Measurements from ENCODE around the gene ELN.

ELN gene

DNA sequence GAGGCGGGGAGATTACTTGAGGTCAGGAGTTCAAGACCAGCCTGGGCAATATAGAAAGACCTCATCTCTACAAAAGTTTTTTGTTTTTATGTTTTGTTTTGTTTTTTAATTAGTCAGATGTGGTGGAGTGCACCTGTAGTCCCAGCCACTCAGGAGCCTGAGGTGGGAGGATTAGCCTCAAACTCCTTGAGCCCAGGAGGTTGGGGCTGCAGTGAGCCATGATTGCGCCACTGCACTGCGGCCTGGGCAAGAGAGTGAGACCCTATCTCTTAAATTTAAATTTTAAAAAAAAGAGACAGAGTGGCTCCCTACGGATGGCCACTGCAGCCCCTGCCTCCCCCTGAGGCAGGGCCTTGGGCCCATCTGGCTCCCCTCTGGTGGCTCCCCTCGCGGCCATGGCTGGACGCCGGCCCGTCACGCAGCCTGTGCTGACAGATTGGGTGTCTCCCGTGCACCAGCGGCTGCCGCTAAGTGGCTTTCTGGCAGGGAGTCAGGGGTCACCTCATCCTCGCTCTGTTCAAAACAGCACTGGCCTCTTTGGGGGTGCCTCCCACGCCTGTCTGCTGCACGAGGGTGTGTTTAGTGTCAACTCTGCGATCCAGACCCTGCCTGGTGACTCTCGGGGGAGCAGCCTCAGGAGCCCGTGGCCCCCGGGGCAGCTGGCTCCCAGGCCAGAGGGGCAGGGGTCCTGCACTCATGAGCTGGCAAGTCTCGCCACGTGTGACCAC lies 44.4 kb upstream of the ELN start:
- ATAC-seq (ENCODE audit: low read depth) (no peak), DNase-seq (ENCODE audit: low spot score) (no peak)
- Histone ChIP-seq H3K4me1 (ENCODE audit: insufficient read depth, poor library complexity, severe bottlenecking) (no peaks in the 10 kb centered on the region), H3K4me3 (ENCODE audit: severe bottlenecking) (no peak overlapping the region), H3K9me3 (ENCODE audit: severe bottlenecking) (no peaks in the 10 kb centered on the region), H3K36me3 (ENCODE audit: low read depth) (no peaks in the 10 kb centered on the region), H3K27ac (ENCODE audit: poor library complexity, severe bottlenecking) (no peak overlapping the region), H3K27me3 (ENCODE audit: insufficient read depth, poor library complexity, severe bottlenecking) (no peaks in the 10 kb centered on the region)
- TF ChIP-seq, protein P1, sequence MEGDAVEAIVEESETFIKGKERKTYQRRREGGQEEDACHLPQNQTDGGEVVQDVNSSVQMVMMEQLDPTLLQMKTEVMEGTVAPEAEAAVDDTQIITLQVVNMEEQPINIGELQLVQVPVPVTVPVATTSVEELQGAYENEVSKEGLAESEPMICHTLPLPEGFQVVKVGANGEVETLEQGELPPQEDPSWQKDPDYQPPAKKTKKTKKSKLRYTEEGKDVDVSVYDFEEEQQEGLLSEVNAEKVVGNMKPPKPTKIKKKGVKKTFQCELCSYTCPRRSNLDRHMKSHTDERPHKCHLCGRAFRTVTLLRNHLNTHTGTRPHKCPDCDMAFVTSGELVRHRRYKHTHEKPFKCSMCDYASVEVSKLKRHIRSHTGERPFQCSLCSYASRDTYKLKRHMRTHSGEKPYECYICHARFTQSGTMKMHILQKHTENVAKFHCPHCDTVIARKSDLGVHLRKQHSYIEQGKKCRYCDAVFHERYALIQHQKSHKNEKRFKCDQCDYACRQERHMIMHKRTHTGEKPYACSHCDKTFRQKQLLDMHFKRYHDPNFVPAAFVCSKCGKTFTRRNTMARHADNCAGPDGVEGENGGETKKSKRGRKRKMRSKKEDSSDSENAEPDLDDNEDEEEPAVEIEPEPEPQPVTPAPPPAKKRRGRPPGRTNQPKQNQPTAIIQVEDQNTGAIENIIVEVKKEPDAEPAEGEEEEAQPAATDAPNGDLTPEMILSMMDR (IDR thresholded peaks at IDR 0.05; ENCODE audit: poor library complexity, severe bottlenecking), result no peak

DNA sequence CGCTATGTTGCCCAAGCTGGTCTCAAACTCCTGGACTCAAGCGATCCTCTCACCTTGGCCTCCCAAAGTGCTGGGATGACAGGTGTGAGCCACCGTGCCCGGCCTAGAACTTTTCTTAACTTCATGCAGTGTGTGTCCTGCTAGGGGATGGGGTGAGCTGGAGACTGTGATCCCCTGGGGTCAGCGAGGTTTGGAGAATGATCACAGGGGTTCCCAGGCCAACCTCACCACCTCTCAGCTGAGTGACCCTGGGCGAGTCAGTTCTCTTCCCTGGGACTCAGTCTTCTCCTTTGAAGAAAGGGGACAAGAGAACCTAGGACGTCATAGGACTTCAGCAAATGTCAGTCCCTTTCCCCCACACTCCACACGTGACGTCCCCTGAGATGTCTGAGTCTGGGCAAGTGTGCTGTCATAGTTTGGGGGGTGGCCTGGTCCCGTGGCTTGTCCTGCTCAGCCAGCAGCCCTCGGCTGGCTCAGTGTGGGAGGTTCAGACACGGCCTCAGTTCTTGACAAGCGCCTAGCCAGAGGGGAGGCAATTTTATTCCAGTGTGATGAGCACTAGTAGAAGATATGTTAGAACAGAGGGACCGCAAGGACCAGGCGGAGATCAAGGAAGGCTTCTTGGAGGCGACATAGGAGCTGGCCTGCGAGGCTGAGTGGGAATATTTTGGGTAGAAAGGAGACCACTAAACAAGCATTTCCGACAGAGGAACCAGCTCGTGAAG lies 43.3 kb upstream of the ELN start:
- no peaks in the 10 kb centered on the region for H3K27me3 ChIP-seq (ENCODE audit: insufficient read depth, poor library complexity, severe bottlenecking)
- H3K4me3 ChIP-seq (ENCODE audit: severe bottlenecking), result no peak overlapping the region
- no peak overlapping the region for H3K27ac ChIP-seq (ENCODE audit: poor library complexity, severe bottlenecking)
- H3K9me3 ChIP-seq (ENCODE audit: severe bottlenecking), result no peaks in the 10 kb centered on the region
- no peaks in the 10 kb centered on the region for H3K36me3 ChIP-seq (ENCODE audit: low read depth)
- H3K4me1 ChIP-seq (ENCODE audit: insufficient read depth, poor library complexity, severe bottlenecking), result no peaks in the 10 kb centered on the region
- ATAC-seq (ENCODE audit: low read depth) (no peak), DNase-seq (ENCODE audit: low spot score) (no peak)
- TF ChIP-seq, protein P1 (IDR thresholded peaks at IDR 0.05; ENCODE audit: poor library complexity, severe bottlenecking), result no peak

DNA sequence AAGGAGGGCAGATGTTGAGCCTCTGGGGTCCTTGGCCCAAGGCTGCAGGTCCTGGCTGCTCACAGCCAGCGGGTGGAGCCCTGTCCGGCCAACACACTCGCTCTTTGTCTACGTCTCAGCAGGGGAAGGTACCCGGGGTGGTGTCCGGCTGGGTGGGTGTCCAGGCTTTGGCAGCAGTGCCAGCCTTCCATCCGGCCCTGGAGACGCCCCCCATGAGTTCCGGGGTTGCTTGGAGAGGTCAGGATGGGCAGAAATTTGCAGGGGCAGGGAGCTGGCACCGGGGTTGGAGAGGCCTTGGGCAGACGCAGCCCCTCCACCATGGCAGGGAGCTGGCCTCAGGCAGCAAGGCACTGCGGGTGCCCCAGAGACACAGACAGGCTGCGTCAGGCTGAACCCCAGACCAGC lies 42.2 kb upstream of the ELN start:
- no peak; the same call in 2 of the 3 replicates for ATAC-seq (ENCODE audit: low read depth)
- Histone ChIP-seq H3K4me3 (ENCODE audit: severe bottlenecking) (no peak overlapping the region), H3K36me3 (ENCODE audit: low read depth) (no peaks in the 10 kb centered on the region), H3K27me3 (ENCODE audit: insufficient read depth, poor library complexity, severe bottlenecking) (no peaks in the 10 kb centered on the region), H3K27ac (ENCODE audit: poor library complexity, severe bottlenecking) (no peak overlapping the region), H3K4me1 (ENCODE audit: insufficient read depth, poor library complexity, severe bottlenecking) (no peaks in the 10 kb centered on the region), H3K9me3 (ENCODE audit: severe bottlenecking) (no peaks in the 10 kb centered on the region)
- TF ChIP-seq, protein P1 (IDR thresholded peaks at IDR 0.05; ENCODE audit: poor library complexity, severe bottlenecking), result no peak
- no peak for DNase-seq (ENCODE audit: low spot score)

DNA sequence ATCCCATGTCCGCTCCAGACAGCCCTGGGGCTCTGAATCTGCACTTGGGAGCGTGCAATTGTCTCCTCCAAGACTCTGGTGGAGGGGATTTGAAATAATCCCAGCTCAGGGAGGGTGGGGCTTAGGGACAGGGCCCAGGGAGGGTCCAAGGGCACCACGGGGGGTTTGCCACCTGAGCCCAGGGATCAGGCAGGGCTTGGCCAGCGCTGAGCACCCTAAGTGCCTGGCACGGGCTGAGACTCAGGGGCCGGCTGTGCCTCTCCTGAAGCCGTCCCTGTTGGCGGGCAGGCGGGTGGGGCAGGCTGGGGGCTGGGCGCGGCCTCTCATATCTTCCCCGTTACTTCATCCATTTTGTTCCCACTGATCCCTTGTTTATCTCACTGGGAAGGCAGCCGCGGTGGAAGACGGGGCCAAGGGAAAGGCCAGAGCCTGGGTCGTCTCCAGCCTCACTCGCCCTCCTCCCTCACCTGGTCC lies 41.8 kb upstream of the ELN start:
- TF ChIP-seq, protein P1 (IDR thresholded peaks at IDR 0.05; ENCODE audit: poor library complexity, severe bottlenecking), result no peak
- no peaks in the 10 kb centered on the region for H3K36me3 ChIP-seq (ENCODE audit: low read depth)
- no peaks in the 10 kb centered on the region for H3K9me3 ChIP-seq (ENCODE audit: severe bottlenecking)
- H3K27ac ChIP-seq (ENCODE audit: poor library complexity, severe bottlenecking), result no peak overlapping the region
- no peaks in the 10 kb centered on the region for H3K27me3 ChIP-seq (ENCODE audit: insufficient read depth, poor library complexity, severe bottlenecking)
- DNase-seq (ENCODE audit: low spot score) (no peak), ATAC-seq (ENCODE audit: low read depth) (no peak)
- no peak overlapping the region for H3K4me3 ChIP-seq (ENCODE audit: severe bottlenecking)
- H3K4me1 ChIP-seq (ENCODE audit: insufficient read depth, poor library complexity, severe bottlenecking), result no peaks in the 10 kb centered on the region

DNA sequence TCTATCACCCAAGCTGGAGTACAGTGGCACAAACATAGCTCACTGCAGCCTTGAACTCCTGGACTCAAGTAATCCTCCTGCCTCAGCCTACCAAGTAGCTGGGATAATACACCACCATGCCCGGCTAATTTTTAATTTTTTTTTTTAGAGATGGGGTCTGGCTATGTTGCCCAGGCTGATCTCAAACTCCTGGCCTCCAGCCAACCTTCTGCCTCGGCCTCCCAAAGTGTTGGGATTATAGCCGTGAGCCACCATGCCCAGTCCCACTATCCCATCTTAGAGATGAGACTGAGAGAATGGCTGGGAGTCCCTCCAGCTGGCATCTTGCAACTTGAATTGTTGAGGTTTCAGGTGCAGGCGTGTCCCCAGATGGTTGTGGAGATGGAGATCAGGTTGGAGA lies 40.7 kb upstream of the ELN start:
- peaks cover 3% of the 10 kb centered on the region for H3K4me1 ChIP-seq (ENCODE audit: insufficient read depth, poor library complexity, severe bottlenecking)
- no peak overlapping the region for H3K4me3 ChIP-seq (ENCODE audit: severe bottlenecking)
- no peaks in the 10 kb centered on the region for H3K27me3 ChIP-seq (ENCODE audit: insufficient read depth, poor library complexity, severe bottlenecking)
- ATAC-seq (ENCODE audit: low read depth), result no peak
- TF ChIP-seq, protein P1 (IDR thresholded peaks at IDR 0.05; ENCODE audit: poor library complexity, severe bottlenecking), result no peak
- no peaks in the 10 kb centered on the region for H3K36me3 ChIP-seq (ENCODE audit: low read depth)
- no peak for DNase-seq (ENCODE audit: low spot score)
- H3K27ac ChIP-seq (ENCODE audit: poor library complexity, severe bottlenecking), result no peak overlapping the region
- H3K9me3 ChIP-seq (ENCODE audit: severe bottlenecking), result no peaks in the 10 kb centered on the region
